HepG2 (cell line): ENCODE measurements around the gene TREH. TPM values are rescaled to one million over a fixed set of nuclear protein-coding genes. Genes with fewer than 3 reads are reported as not detected.

Experiments used
- CAMTA2 ChIP-seq: sonication (generic); formaldehyde crosslinking; IDR thresholded peaks from 2 replicates; pipeline ENCODE4 v1.4.0; 2020; ENCODE audit warnings: mild to moderate bottlenecking, missing genetic modification reagents, borderline replicate concordance
- CHD2 ChIP-seq: IDR thresholded peaks from 2 replicates; pipeline ENCODE4 v1.6.1; 2011; ENCODE audit warnings: low read depth, low read length, improper control_type of control experiment
- CSRNP1 ChIP-seq: sonication (generic); formaldehyde crosslinking; IDR thresholded peaks from 2 replicates; pipeline ENCODE4 v1.8.1; 2023; ENCODE audit warnings: mild to moderate bottlenecking, missing genetic modification reagents
- FOXA3 ChIP-seq: IDR thresholded peaks from 2 replicates; pipeline ENCODE4 v1.6.1; 2016; ENCODE audit warnings: missing genetic modification reagents, missing compliant biosample characterization
- HDAC6 ChIP-seq: fragments of 200-600 bp; sonication (generic); IDR thresholded peaks from 2 replicates; pipeline ENCODE4 v1.7.0; 2017; ENCODE audit warnings: mild to moderate bottlenecking, antibody characterized with exemption, low read length, low read depth
- HNRNPH1 ChIP-seq: fragments of 200-400 bp; formaldehyde crosslinking; optimal IDR thresholded peaks from 2 replicates; pipeline ENCODE3; 2017; ENCODE audit warnings: mild to moderate bottlenecking, low read depth, low read length
- KAT8 ChIP-seq: IDR thresholded peaks from 2 replicates; pipeline ENCODE4 v1.6.1; 2016; ENCODE audit warnings: missing genetic modification reagents, missing compliant biosample characterization
- NR2F1 ChIP-seq, 2 experiments: fragments of 450-650 bp in 1 of 2; formaldehyde crosslinking in 1 of 2; IDR thresholded peaks; 2 replicates each; pipeline versions ENCODE4 v1.5.0 to v1.6.1; 2016 to 2020; ENCODE audit warnings: mild to moderate bottlenecking in 1 of 2, missing compliant biosample characterization in 1 of 2, missing genetic modification reagents in 1 of 2, moderate library complexity in 1 of 2
- RBAK ChIP-seq: sonication (generic); formaldehyde crosslinking; IDR thresholded peaks from 2 replicates; pipeline ENCODE4 v1.5.1; 2020; ENCODE audit warnings: mild to moderate bottlenecking, missing genetic modification reagents
- SCMH1 ChIP-seq: sonication (generic); formaldehyde crosslinking; IDR thresholded peaks from 2 replicates; pipeline ENCODE4 v1.9.0; 2021; ENCODE audit warnings: missing genetic modification reagents, mild to moderate bottlenecking, borderline replicate concordance
- SSRP1 ChIP-seq: IDR thresholded peaks from 2 replicates; pipeline ENCODE4 v1.6.1; 2016; ENCODE audit warnings: control low read depth
- ZBTB1 ChIP-seq: sonication (generic); formaldehyde crosslinking; IDR thresholded peaks from 2 replicates; pipeline ENCODE4 v1.4.0; 2020; ENCODE audit warnings: missing genetic modification reagents, borderline replicate concordance
- ZBTB14 ChIP-seq: sonication (generic); formaldehyde crosslinking; IDR thresholded peaks from 2 replicates; pipeline ENCODE4 v1.4.0; 2020; ENCODE audit warnings: missing genetic modification reagents
- ZMAT3 ChIP-seq: sonication (generic); formaldehyde crosslinking; conservative IDR thresholded peaks from 2 replicates; pipeline ENCODE4 v1.7.0; 2021; ENCODE audit warnings: missing genetic modification reagents
- ZNF12 ChIP-seq: sonication (generic); formaldehyde crosslinking; IDR thresholded peaks from 2 replicates; pipeline ENCODE4 v1.5.0; 2020; ENCODE audit warnings: missing genetic modification reagents
- polyA plus RNA-seq, 8 experiments: library from polyadenylated mRNA; depleted of rRNA in 3 of 8; stranded (reverse) in 7 of 8; unstranded in 1 of 8; fragments of >200 nt; fragmentation: Illumina TruSeq in 4 of 8; extraction: Trizol in 4 of 8; gene quantifications; 2 replicates each; pipeline versions ENCODE4 v1.2.1 to v1.2.3, GENCODE V29; 2011 to 2016; ENCODE audit warnings: low read depth in 4 of 8, missing spikeins in 1 of 8, mixed read lengths in 1 of 8; ENCODE audit not compliant: insufficient read depth in 1 of 8
- total RNA-seq, 5 experiments: library from RNA; depleted of rRNA; stranded (reverse); fragments of >200 nt; fragmentation: Illumina TruSeq; extraction: Trizol; gene quantifications; 2 replicates each; pipeline ENCODE4 v1.2.3, GENCODE V29; 2016; ENCODE audit warnings: low read depth in 1 of 5
- TF ChIP-seq, protein P1 (sequence below): sonication (generic); formaldehyde crosslinking; IDR thresholded peaks from 2 replicates; pipeline ENCODE4 v1.5.0; 2020; ENCODE audit warnings: mild to moderate bottlenecking, missing genetic modification reagents, borderline replicate concordance
- TF ChIP-seq, protein P2 (sequence below): IDR thresholded peaks from 2 replicates; pipeline ENCODE4 v1.6.1; 2016; ENCODE audit warnings: missing genetic modification reagents, missing compliant biosample characterization

TREH gene
- total and polyA plus RNA-seq, 2 of the 13 experiments (the other 11 are each of a cell fraction or from before 2014, with no cell fraction given) = 0.53 to 0.86 TPM

- TF ChIP-seq ZBTB1 (CRISPR knock-in tag) (no peak), RBAK (CRISPR knock-in tag) (no peak), KAT8 (CRISPR knock-in tag) (peak; percentile 79), SSRP1 (CRISPR knock-in tag) (no peak), FOXA3 (no peak; the same call in 1 of the 2 replicates), CHD2 (no peak), HNRNPH1 (no peak), CSRNP1 (CRISPR knock-in tag) (peak; percentile 51; the same call in 1 of the 2 replicates), SCMH1 (CRISPR knock-in tag) (no peak), NR2F1 (CRISPR knock-in tag; IDR thresholded peaks at IDR 0.05) (no peak), CAMTA2 (CRISPR knock-in tag) (no peak), HDAC6 (no peak), ZMAT3 (0 out of 2 replicates have a peak, but pooled peaks have one; percentile 88), ZBTB14 (CRISPR knock-in tag) (no peak), ZNF12 (CRISPR knock-in tag) (no peak)
- TF ChIP-seq, protein P1, sequence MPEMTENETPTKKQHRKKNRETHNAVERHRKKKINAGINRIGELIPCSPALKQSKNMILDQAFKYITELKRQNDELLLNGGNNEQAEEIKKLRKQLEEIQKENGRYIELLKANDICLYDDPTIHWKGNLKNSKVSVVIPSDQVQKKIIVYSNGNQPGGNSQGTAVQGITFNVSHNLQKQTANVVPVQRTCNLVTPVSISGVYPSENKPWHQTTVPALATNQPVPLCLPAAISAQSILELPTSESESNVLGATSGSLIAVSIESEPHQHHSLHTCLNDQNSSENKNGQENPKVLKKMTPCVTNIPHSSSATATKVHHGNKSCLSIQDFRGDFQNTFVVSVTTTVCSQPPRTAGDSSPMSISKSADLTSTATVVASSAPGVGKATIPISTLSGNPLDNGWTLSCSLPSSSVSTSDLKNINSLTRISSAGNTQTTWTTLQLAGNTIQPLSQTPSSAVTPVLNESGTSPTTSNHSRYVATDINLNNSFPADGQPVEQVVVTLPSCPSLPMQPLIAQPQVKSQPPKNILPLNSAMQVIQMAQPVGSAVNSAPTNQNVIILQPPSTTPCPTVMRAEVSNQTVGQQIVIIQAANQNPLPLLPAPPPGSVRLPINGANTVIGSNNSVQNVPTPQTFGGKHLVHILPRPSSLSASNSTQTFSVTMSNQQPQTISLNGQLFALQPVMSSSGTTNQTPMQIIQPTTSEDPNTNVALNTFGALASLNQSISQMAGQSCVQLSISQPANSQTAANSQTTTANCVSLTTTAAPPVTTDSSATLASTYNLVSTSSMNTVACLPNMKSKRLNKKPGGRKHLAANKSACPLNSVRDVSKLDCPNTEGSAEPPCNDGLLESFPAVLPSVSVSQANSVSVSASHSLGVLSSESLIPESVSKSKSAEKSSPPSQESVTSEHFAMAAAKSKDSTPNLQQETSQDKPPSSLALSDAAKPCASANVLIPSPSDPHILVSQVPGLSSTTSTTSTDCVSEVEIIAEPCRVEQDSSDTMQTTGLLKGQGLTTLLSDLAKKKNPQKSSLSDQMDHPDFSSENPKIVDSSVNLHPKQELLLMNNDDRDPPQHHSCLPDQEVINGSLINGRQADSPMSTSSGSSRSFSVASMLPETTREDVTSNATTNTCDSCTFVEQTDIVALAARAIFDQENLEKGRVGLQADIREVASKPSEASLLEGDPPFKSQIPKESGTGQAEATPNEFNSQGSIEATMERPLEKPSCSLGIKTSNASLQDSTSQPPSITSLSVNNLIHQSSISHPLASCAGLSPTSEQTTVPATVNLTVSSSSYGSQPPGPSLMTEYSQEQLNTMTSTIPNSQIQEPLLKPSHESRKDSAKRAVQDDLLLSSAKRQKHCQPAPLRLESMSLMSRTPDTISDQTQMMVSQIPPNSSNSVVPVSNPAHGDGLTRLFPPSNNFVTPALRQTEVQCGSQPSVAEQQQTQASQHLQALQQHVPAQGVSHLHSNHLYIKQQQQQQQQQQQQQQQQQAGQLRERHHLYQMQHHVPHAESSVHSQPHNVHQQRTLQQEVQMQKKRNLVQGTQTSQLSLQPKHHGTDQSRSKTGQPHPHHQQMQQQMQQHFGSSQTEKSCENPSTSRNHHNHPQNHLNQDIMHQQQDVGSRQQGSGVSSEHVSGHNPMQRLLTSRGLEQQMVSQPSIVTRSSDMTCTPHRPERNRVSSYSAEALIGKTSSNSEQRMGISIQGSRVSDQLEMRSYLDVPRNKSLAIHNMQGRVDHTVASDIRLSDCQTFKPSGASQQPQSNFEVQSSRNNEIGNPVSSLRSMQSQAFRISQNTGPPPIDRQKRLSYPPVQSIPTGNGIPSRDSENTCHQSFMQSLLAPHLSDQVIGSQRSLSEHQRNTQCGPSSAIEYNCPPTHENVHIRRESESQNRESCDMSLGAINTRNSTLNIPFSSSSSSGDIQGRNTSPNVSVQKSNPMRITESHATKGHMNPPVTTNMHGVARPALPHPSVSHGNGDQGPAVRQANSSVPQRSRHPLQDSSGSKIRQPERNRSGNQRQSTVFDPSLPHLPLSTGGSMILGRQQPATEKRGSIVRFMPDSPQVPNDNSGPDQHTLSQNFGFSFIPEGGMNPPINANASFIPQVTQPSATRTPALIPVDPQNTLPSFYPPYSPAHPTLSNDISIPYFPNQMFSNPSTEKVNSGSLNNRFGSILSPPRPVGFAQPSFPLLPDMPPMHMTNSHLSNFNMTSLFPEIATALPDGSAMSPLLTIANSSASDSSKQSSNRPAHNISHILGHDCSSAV (CRISPR knock-in tag) = 0 out of 2 replicates have a peak, but pooled peaks have one; percentile 17
- TF ChIP-seq, protein P2, sequence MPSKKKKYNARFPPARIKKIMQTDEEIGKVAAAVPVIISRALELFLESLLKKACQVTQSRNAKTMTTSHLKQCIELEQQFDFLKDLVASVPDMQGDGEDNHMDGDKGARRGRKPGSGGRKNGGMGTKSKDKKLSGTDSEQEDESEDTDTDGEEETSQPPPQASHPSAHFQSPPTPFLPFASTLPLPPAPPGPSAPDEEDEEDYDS (CRISPR knock-in tag) = peak; percentile 26; the same call in 1 of the 2 replicates
Measured at GRCh38 chr11:118689852-118690552, 10.6 kb upstream of the TREH start (continued).
